KOPT-K1 (cell line): Measurements from ENCODE around the gene CLDND2.
A peak's percentile ranks its signal among the peaks of the same experiment; 100 is the strongest.

Experiments used
- H3K27ac ChIP-seq: fragments of 200-600 bp; sonication (generic); 2 replicates; pipeline ENCODE4 v1.5.1; 2016; ENCODE audit warnings: antibody characterized with exemption, mild to moderate bottlenecking, low read depth, low read length; ENCODE audit not compliant: poor library complexity, severe bottlenecking
- H3K36me3 ChIP-seq: fragments of 200-600 bp; sonication (generic); 2 replicates; pipeline ENCODE4 v1.5.1; 2017; ENCODE audit warnings: antibody characterized with exemption, mild to moderate bottlenecking, low read length, moderate library complexity; ENCODE audit not compliant: insufficient read depth
- H3K9me3 ChIP-seq: fragments of 200-600 bp; sonication (generic); 2 replicates; pipeline ENCODE4 v1.5.1; 2017; ENCODE audit warnings: antibody characterized with exemption, low read length, mild to moderate bottlenecking; ENCODE audit not compliant: insufficient read depth, poor library complexity, severe bottlenecking

CLDND2 gene

DNA sequence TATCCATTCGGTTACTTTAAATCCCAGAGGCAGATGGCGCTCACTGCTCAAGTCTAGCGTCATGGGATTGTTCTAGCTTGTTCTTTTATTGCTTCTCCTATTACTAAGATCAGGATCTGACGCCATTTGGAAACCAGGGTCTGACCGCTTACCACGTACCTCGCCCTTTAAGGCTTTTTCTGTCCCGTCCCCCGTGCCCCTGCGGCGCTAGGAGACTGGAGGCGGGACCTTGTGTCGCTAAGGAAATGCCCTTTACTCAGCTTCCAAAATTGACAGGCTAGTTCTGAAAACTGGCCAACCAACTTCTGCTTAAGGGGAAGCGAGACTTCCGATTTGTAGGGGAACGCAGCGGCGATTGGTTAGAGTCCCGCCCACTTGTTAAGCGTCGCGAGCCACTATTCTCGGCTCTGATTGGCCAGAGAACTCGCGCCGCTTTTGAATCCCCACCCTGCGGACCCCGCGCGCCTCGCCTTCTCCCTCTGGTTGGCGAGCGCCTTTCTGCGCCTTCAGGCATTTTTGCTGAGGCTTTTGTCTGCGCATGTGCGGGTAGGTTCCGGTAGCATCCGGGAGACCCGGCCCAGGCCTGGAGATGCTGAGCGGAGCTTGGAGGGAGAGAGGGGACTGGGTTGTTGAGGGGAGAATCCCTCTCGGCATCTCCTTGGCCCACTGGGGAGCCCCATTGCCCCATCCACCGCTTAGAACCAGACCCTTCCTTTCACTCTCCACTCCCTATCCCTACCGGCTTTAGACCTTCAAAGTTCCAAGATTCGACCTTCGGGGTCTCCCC, 25.4 kb upstream of the CLDND2 start:
- Histone ChIP-seq H3K27ac (peak overlapping the region; percentile 98), H3K9me3 (no peaks in the 10 kb centered on the region), H3K36me3 (no peaks in the 10 kb centered on the region)

DNA sequence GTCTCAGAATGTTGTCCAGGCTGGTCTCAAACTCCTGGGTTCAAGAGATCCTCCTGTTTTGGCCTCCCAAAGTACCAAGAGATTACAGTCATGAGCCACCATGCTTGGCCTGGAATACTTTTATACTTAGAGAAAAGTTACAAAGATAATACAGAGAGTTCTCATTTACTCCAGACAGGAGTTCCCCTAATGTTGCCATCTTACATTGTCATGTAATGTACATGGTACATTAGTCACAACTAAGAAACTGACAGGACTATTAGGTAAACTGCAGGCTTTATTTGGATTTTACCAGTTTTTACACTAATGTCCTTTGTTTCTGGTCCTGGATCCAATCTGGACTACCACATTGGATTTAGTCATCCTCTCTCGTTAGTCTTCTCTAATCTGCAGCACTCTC, 23.9 kb upstream of the CLDND2 start:
- Histone ChIP-seq H3K27ac (no peak overlapping the region), H3K36me3 (no peaks in the 10 kb centered on the region), H3K9me3 (no peaks in the 10 kb centered on the region)

GRCh38 chr19:51391073-51391611, 22.3 kb upstream of the CLDND2 start:
- H3K27ac ChIP-seq: no peak overlapping the region
- no peaks in the 10 kb centered on the region for H3K36me3 ChIP-seq
- H3K9me3 ChIP-seq: no peaks in the 10 kb centered on the region

GRCh38 chr19:51389143-51389542, 20.3 kb upstream of the CLDND2 start:
- H3K36me3 ChIP-seq: no peaks in the 10 kb centered on the region
- no peaks in the 10 kb centered on the region for H3K9me3 ChIP-seq
- H3K27ac ChIP-seq: no peak overlapping the region

- Histone ChIP-seq H3K9me3 (no peaks in the 10 kb centered on the region), H3K27ac (no peak within 1 kb of the TSS)
Measured at GRCh38 chr19:51387924-51388389, 19.2 kb upstream of the CLDND2 start, which contains the start of gene LIM2. LIM2 (minus strand) TSS chr19:51387974; CDS start chr19:51387443, 531 bp downstream.

GRCh38 chr19:51386882-51387520, 18.2 kb upstream of the CLDND2 start:
- H3K9me3 ChIP-seq: no peaks in the 10 kb centered on the region
- H3K36me3 ChIP-seq: no peaks in the 10 kb centered on the region
- no peak overlapping the region for H3K27ac ChIP-seq

More at GRCh38 chr19:51387924-51388389, 19.2 kb upstream of the CLDND2 start, which contains the start of gene LIM2:
- no peaks in the 10 kb centered on the region for H3K36me3 ChIP-seq

- H3K9me3 ChIP-seq: peaks cover 7% of the 10 kb centered on the region
- no peaks in the 10 kb centered on the region for H3K36me3 ChIP-seq
- H3K27ac ChIP-seq: no peak overlapping the region
Measured at GRCh38 chr19:51382004-51382403, 13.2 kb upstream of the CLDND2 start.

- H3K27ac ChIP-seq: no peak overlapping the region
- H3K36me3 ChIP-seq: no peaks in the 10 kb centered on the region
- H3K9me3 ChIP-seq: peaks cover 7% of the 10 kb centered on the region
Measured at GRCh38 chr19:51380379-51380778, 11.6 kb upstream of the CLDND2 start.

- Histone ChIP-seq H3K36me3 (no peaks in the 10 kb centered on the region), H3K27ac (no peak overlapping the region), H3K9me3 (peaks cover 7% of the 10 kb centered on the region)
Measured at GRCh38 chr19:51377422-51377821, 8.6 kb upstream of the CLDND2 start.

DNA sequence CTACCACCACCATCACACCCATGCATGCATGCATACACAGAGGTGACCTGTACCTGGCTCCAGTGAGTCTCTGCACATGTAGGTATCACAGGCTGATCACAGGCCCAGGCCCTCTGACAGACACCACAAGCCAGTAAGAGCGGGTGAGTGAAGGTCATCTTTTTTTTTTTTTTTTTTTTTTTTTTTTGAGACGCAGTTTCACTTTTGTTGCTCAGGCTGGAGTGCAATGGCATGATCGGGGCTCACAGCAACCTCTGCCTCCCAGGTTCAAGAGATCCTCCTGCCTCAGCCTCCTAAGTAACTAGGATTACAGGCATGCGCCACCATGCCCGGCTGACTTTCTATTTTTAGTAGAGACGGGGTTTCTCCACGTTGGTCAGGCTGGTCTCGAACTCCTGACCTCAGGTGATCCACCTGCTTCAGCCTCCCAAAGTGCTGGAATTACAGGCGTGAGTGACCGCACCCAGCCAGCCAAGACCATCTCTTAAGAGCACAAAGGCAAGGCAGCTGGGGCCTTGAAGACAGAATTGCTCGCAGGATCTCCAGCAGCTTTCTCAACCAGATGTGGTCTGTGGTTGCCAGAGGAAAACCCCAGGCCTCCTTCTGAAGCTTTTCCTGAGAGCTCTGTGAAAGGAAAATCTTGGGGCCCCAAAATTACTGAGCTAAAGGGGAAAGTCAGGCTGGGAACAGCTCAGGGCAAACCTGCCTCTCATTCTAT, 6.9 kb upstream of the CLDND2 start:
- no peaks in the 10 kb centered on the region for H3K36me3 ChIP-seq
- H3K9me3 ChIP-seq: no peaks in the 10 kb centered on the region
- peak overlapping the region; percentile 44 for H3K27ac ChIP-seq

GRCh38 chr19:51372649-51373504, 4.1 kb upstream of the CLDND2 start, which contains the start of gene NKG7:
NKG7 (minus strand) TSS chr19:51372654; CDS start chr19:51372535, 119 bp downstream.
- no peaks in the 10 kb centered on the region for H3K36me3 ChIP-seq
- peak within 1 kb of the TSS; percentile 94 for H3K27ac ChIP-seq
- H3K9me3 ChIP-seq: no peaks in the 10 kb centered on the region

DNA sequence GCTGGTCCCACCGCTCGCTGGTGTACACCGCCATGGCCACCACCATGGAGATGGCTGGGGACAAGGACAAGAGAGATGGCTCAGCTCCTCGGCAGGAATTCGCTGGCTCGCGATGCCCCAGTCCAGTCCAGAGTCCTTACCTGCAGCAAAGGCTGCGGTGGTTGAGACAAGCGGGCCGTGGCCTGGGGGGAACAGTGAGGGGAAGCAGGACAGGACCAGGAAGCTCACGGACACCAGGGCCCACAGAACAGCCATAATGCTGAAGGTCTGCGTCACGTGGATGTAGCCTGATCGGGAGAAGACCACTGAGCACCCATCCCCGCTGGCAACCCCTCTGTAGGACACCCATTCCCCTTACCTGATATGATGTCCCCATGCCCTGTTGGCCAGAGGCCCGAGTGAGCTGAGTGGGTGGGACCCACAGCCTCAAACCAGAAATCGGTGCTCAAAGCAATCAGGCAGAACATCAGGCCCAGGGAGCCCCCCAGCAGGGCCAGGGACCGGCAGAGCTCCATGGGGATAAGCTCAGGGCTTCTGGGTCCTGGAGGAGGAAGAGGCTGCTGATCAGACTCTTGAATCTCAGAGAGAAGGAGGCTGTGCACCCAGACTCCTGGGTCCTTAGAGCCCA, 3.3 kb upstream of the CLDND2 start:
- no peaks in the 10 kb centered on the region for H3K9me3 ChIP-seq
- H3K36me3 ChIP-seq: no peaks in the 10 kb centered on the region
- H3K27ac ChIP-seq: peak overlapping the region; percentile 94

GRCh38 chr19:51371186-51371690, 2.4 kb upstream of the CLDND2 start:
- Histone ChIP-seq H3K9me3 (no peaks in the 10 kb centered on the region), H3K27ac (peak overlapping the region; percentile 94), H3K36me3 (no peaks in the 10 kb centered on the region)

DNA sequence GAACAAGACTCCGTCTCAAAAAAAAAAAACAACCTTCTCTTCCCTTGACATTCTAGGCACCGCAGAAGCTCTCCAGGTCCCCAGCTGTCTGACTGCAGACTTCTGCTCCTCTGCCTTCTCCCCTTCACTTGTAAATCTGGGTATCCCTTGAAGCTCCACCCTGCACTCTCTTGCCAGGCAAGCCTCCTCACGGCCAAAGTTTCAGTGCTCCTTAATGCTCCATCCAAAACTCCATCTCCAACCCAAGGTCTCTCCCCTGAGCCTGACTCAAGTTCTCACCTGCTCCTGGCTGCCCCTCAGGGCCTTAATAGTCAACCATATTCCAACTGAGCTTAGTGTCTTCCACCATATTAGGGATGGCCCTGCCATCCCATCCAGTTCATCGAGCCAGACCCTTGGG, 1.4 kb upstream of the CLDND2 start:
- H3K9me3 ChIP-seq: no peaks in the 10 kb centered on the region
- H3K36me3 ChIP-seq: no peaks in the 10 kb centered on the region
- H3K27ac ChIP-seq: peak overlapping the region; percentile 94
